HG03139 (cell line): ENCODE measurements around the gene KRT5.

ENCODE experiments used
- ATAC-seq: cut with Tn5 transposase; IDR thresholded peaks from one replicate; pipeline ENCODE4 v1.9.1; 2021; ENCODE audit not compliant: unreplicated experiment

Gene KRT5

DNA sequence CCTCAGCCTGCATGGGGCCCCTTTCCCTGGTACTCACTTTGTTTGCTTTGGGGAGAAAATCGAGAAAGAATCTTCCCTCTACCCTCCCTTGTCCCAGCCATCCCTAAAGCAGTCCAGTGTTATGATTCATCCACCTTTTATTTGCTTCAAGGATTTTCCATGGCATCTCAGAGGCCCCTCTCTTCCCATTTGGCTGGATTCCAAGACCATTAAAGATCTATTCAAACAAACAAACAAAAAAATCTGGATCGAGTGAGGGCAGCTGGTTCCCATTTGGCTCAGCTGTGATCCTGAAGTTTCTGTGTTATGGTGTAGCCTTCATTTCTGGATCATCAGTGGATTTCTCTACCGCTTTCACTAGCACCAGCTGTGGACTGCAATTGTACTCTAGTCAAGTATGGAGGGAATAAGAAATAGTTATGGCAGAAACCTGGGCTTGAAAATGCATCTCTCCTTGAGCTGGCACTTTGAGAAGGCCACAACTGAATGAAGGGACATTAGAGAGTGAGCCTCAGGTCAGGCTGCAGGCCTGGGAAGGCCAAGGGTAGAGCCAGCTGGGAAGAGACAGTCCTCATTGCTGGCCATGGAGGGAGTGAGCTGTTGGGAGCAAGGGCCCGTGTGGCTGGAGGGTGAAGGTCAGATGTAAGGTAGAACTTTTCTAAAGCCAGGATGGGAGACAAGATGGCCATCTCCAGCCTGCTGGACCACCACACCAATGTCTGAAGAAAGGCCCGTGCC, 19.1 kb upstream of the KRT5 start:
- no peak for ATAC-seq

GRCh38 chr12:52537101-52537500, 16.9 kb upstream of the KRT5 start:
- ATAC-seq, result no peak

GRCh38 chr12:52535574-52535973, 15.4 kb upstream of the KRT5 start:
- ATAC-seq, result no peak

- no peak for ATAC-seq
These were observed 14.3 kb upstream of the KRT5 start for GRCh38 chr12:52534482-52534881.

- ATAC-seq, result no peak
These were observed 13.7 kb upstream of the KRT5 start for GRCh38 chr12:52533686-52534470.

- no peak for ATAC-seq
These were observed 12.4 kb upstream of the KRT5 start for GRCh38 chr12:52532636-52533035.

DNA sequence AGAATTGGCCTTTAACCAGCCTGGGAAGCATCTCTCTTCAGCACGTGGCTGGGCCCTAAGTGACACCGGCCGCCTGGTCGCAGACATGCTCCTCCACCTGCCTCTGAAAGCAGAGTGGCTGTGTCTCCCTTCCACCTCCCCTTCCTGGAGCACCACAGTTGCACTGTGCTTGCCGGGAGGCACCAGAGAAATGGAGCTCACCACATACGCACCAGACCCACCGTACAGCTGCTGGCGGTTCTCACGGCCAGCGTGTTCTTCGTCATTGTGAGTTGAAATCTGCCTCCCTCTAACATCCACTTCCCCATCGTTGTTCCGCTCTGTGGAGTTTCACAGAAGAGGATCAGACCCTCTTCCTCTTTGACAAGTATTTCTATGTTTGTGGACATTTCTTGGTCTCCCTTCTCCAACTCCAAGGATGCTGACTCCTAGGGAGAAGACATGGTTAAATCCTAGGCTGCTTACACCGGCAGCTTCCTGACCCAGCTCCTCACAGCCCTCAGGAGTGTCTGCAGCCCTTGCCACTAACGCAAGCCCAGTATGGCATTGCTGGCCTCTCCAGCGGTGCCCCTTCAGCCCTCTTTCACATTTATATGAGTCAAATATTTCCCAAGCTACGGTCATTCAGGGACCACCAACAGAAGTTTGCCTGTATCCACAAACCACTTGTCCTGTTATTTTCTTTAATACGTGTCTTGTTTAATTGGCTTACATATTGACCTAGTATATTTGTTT, 11.5 kb upstream of the KRT5 start:
- ATAC-seq, result no peak

DNA sequence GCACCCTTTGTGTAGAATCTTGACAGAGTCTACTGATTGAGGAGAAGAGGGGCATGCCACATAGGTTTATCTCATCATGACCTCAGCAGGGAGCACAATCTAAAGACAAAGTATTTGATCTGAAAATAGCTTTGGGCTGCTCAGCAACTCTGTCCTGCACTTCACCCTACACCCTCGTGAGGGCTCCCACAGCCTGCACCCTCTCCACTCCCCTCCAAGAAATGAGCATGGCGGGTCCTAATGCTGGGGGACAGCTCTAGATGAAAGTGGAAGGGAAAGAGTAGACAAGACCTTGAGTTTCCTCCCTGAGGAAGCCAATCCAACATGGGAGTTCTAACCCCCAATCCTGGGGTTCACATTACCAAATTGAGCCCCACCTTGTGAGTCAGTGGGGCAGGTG, 10.7 kb upstream of the KRT5 start:
- ATAC-seq, result no peak

- ATAC-seq, result no peak
These were observed 10.2 kb upstream of the KRT5 start for GRCh38 chr12:52530366-52530765.

DNA sequence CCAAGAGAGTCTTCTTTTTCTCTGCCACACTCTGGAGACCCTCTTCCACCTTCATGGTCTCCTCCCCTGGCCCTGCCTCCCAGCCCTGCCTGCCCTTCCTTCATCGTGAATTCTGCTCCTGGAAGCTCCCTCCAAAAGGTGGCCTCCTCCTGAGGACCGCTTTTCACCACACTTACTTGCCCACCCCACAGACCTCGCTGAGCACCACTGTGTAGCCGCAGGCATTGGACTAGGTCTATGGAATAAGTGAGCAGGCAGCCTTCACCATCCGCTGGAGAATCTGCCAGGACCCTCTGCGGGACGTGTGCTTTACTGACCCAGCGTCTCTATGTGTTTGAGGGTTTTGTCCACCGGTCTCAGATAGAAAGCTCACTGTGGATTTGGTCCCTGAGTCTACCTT, 9.7 kb upstream of the KRT5 start:
- ATAC-seq, result no peak

DNA sequence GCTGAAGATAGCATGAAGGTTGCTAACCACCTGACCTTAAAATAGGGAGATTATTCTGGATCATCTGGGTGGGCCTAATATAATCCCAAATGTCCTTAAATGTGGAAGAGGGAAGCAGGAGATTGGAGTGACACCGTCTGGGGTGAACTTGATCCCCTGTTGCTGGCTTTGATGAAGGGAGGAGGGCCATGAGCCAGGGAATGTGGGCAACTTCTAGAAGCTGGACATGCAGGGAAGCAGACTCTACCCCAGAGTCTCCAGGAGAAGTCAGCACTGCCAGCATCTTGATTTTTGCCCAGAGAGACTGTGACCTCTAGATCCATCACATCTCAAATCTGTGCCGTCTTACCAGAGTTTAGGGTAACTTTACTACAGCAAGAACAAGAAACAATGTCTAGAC, 9.2 kb upstream of the KRT5 start:
- ATAC-seq, result no peak

DNA sequence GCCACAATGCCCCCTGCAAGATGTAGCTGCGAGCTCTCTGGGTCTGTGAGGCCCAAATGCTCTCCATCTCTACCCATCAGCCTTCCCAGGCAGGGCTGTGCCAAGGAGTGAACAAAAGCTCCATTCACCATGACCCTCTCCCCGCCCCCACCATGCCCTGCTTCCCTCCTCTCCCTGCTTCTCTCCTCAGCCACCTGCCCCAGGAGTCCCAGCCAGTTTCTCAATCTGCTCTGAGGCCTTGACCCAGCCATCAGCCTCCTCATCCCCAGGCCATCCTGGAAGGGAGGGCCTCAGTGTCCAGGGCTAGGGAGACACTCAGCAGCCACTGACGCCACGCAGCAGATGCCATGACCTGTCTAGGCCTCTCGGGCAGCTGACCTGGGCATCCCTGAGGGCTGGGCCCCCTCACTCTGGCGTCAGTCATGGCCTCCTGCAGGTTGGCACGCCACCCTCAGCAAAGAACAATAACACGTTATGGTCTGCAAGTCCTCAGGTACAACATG, 8.5 kb upstream of the KRT5 start:
- no peak for ATAC-seq

- ATAC-seq, result no peak
These were observed 7.1 kb upstream of the KRT5 start for GRCh38 chr12:52527121-52527800.

- no peak for ATAC-seq
These were observed 6.3 kb upstream of the KRT5 start for GRCh38 chr12:52526511-52526951.

GRCh38 chr12:52525661-52526499, 5.7 kb upstream of the KRT5 start:
- no peak for ATAC-seq

GRCh38 chr12:52524898-52525591, 4.9 kb upstream of the KRT5 start:
- no peak for ATAC-seq

- no peak for ATAC-seq
These were observed 4.2 kb upstream of the KRT5 start for GRCh38 chr12:52524241-52524897.

DNA sequence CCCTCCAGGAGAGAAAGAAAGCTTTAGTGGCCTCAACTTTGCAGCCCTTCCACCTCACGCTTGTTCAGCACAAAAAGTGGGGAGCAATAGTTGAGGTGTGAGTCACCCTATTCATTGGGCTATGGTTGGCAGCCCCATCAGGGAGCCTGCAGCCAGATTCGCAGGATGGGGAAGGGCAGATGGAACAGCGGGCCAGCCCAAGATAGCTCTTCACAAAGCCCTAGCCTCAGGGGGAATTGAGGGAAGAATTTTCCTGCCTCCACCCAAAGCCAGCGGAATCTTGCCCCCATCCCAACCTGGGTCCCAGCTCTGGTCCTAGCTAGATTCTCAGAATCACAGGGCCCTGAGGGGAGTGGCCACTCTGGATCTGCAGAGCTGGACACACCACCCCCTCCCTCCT, 3.6 kb upstream of the KRT5 start:
- no peak for ATAC-seq
